ENCODE data around the gene SLC26A9.

Gene SLC26A9

DNA sequence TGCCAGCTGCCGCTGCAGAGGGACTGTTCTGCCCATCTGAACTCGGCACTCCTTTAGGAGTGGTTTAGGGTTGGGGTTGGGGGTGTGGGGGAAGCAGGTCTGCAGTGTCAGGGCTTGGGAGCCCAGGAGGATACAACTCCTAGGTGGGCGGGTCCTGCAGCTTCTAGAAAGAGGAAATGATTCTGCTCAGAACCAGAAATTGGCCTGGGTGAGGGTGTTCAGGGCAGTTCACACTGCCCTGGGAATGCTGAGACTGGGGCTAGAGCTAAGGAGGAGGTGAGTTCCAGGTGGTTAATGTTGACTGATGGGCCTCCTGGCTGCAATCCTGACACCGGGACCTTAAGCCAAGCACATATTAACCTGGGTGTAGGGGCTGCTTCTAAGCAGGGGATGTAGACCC, 4.8 kb upstream of the SLC26A9 start:
- no peak for DNase-seq

- no peak for DNase-seq
These were observed 3.8 kb upstream of the SLC26A9 start for GRCh38 chr1:205947024-205947423.

DNA sequence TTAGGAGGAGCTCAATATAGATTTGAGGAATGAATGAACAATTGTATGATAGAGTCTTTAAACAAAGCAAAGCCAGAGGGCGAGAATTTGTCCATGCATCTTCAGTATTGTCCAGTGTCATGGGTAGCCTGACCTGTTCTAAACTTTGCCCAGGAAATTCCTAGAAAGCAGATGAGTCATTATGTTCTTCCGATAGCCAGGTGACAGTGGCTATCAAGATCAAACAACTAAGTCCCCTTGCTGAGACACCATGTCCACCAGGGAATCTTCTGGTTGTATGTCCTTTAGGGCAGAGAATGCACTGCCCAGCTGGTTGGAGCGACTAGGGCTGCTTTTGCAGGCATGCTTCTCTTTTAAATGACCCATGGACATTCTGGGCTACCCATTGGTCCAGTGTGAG, 1.8 kb upstream of the SLC26A9 start:
- no peak for DNase-seq

DNA sequence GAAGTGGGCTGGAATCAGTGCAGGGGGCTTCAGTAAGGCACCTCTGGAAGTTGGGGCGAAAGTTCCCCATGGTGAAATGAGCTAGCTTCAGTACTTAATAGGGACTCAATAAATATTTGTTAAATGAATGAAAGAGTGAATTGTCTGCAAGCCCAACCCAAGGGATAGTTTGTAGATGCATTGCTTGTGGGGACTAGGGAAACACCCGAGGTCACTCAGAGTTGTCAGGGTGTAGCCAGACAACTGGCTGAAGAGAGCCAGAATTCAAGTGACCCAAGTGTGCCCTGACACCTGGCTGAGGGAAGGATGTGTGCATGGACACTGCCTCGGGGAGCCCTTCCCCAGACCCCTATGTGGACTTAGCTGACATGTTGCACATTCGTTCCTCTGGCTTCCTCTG, 1.3 kb upstream of the SLC26A9 start:
- no peak for DNase-seq

DNA sequence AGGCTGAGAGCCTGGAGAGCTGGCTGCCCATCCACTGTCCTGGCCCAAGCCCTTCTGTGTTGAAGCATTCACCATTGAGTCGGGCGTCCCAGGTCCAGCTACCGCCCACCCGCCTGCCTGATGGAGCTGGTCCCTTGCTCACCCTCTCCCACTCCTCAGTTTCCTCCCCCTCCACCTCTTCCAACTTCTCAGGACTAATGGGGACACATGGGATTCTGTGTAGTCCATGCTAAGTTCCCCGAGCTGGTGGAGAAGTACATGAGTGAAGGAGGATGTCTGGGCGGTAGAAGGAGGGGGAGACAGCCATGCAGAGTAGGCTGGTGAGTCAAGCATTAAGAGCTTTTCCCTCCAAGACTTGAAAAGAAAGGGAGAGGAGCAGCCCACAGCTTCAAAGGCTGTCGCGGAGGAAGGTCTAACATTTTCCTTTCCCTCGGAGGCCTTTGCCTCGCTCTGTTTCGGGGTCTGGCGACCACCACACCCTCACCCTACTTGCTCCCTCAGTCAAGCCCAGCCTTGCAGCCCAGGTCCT, 561 bp downstream of the SLC26A9 start:
- no peak for DNase-seq

DNA sequence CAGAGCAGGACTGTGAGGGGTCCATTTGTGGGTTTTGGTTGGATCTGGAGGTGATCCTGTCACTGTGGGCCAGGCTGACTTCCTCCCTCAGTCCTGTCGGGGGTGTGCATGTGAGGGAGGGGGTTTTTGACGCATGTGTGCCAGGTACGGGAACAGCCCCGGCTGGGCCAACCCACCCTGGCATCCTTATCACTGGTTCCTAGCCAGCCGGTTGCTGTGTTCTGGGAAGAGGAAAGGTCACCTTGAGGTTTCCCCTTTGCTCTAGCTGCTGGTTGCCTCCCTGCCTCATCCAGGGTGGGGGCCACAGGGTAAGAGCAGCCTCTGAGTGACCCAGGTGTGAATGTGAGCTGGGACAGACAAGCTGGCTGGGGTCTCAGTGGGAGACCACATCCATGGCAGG, 2.5 kb downstream of the SLC26A9 start:
- DNase-seq: no peak

GRCh38 chr1:205939690-205940330, 3.4 kb downstream of the SLC26A9 start:
- DNase-seq: no peak

GRCh38 chr1:205938682-205939081, 4.6 kb downstream of the SLC26A9 start:
- DNase-seq: no peak

DNA sequence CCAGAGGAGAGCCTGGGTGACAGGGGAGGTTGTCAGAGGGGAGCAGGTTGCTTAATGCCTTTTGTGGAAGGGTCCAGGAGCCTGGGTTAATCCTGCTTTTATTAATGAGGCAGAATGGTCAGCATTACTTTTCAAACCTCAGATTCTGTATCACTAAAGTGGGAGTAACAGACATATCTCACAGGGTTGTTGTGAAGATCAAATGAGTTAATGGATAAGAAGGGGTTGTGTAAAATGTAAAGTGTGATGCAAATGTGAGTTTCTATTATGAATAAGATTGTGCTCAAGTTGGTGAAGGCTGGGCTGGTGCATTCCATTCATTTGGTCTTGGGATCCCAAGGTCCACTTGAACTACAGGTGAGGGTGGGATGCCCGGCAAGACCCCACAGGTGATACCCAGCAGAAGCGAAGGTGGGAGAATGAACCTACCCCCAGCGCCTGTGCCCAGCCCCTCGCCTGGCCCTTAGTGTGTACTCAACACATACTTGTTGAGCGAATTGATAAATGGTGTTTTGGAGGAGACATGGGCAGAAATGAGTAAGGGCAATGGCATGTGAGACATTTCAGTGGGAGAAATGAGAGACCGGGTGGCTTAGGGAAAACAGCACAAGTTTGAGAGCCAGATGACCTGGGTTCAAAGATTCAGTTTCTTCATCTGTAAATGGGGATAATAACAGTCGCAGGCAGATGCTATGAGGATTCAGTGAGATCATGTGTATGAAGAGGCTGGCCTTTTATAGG, 6.2 kb downstream of the SLC26A9 start:
- no peak for DNase-seq

GRCh38 chr1:205936311-205936710, 6.9 kb downstream of the SLC26A9 start:
- DNase-seq: no peak

GRCh38 chr1:205935869-205936268, 7.4 kb downstream of the SLC26A9 start:
- no peak for DNase-seq

DNA sequence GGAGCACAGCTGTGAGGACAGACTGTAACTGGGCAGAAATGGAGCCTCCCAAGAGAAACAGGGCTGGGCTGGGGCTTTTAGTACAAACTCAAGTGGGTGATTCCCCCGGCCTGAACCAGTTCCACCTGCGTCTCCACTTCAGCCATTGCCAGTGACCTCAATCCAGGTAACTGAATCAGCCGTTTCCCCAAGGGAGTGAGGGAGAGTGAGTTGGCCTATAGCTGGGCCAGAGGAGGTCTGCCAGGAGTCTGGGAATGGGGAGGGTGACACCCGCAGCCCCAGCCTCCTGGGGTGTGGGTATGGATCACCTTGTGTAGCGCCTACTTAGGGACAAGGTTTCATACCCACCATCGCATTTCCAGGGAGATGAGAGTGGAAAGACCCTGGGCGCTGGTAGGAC, 8.5 kb downstream of the SLC26A9 start:
- DNase-seq: no peak

DNA sequence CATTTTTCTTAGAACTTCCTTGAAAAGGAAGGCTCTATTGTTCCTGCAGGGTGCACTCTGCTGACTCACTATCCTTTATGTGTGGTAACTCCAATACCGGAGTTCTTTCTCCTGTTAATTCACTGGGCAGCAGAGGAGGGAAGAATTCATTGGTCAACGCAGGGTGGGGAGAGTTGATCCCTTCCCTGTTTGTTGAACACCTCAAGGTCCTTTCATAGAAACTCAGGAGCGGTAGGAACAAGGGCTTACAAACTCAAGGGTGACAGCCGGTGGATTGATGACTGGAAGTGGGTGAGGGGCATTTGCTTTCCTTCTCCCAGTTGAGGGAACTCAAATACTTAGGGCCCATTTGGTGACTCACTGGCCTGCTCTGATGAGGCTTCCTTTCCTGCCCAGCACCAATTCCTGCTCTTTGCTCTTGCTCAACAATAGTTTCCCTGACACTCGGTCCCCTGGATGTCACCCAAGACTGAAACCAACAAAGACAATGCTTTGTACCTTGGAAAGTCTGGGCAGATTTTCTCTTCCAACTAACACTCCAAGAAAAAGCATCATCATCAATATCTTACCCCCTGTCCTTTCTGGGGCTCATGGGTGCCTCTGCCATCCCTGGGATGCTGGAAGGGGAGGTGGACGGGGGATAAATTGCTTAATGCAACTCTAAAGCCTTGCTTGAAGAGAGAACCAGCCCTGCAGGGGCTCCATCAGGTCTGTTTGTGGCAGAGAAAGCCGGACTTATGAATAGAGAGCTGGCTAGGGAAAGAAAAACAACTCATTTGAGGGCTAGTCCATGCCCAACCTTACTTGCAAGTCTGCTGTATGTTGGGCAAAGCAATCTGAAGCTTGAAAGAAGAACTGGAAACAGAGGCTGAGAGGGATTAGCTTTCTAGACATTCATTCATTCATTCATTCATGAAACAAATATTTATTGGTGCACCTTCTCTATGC, 9.3 kb downstream of the SLC26A9 start:
- no peak for DNase-seq

DNA sequence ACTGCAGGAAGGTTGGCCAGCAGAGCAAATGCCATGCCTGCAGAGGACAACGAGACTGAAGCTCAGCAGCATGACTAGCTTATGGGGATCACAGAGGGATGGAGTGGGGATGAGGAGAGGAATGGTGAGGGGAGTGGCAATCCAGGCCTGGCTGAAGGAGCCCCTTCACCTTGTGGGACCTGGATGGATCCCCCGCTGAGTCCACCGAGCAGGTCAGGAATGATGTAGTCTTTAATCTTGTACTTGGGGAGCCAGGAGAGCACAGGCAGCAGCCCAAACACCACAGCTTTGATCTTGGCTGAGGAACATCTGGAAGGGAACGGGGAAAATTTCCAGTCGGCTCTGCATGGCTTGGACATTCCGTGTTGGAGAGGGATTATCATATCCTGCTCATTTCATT, 10.5 kb downstream of the SLC26A9 start:
- no peak for DNase-seq

DNA sequence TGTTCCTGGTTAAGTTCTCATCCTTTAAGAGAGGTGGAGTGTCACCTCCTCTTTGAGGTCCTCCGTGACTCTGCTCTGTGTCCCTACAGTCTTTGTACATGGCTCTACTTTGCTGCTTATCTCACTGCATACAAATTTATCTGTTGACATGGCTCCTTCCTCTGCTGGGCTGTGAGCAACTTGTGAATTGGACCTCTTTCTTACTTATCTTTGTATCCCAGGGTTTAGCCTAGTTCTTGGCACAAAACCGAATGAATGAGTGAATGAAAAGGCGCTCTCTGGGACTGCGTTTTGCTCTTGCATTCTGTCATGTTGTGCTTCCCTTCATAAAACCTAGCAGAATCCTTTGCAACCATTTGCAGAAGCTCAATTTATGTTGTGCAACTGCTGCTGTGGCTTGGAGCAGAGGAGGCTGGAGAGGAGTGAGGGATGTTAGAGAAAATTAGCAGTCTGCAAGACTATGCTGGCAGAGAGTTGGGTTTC, 12.4 kb downstream of the SLC26A9 start:
- DNase-seq: no peak

GRCh38 chr1:205930195-205930577, 13.1 kb downstream of the SLC26A9 start:
- DNase-seq: no peak

DNA sequence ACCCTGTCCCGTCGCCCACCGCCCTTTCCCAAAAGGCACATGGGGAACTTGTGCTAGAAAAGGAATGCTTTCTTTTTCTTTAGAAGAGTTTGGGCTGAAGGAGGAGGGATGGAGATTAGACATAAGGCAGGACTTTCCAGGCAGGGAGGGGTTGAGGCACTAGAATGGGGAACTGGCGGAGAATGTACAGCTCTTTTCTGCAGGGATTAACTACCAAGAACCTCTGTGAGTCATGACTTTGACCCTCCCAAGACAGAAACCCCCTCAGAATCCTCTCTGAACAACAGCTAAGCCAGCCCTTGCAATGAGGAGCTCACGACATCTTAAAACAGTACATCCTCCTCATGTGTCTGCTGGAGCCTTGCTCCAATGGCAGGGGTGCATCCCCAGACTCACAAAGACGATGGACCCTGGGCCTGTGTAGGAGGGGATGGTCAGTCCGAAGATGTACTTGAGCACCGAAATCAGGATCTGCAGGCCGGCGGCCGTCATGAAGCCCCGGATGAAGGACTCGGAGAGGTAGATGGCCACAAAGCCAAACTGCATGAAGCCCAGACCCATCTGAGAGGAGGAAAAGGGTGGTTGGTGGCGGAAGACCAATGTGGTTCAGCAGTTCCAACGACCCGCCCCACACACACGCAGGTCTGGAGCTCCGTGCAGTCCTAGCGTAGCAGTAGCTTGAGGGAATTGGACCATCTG, 13.6 kb downstream of the SLC26A9 start:
- no peak for DNase-seq

DNA sequence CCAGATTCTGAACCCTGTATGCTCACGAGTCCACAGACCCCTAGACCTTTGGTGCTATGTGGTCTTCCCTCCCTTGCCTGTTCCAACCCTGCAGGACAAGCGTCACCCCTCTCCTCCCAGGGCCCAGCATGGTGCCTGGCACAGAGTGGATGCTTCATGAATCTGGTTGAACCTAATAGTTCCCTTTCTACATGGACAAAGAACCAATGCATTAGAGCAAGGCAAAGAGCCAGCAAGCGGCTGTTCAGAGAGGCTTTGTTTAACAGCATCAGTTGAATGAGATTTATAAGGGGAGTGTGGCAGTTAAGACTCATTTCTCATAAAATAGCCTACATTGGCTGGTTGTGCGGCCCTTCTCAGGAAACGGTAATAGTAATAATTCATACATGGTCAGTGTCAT, 14.9 kb downstream of the SLC26A9 start:
- DNase-seq: no peak

DNA sequence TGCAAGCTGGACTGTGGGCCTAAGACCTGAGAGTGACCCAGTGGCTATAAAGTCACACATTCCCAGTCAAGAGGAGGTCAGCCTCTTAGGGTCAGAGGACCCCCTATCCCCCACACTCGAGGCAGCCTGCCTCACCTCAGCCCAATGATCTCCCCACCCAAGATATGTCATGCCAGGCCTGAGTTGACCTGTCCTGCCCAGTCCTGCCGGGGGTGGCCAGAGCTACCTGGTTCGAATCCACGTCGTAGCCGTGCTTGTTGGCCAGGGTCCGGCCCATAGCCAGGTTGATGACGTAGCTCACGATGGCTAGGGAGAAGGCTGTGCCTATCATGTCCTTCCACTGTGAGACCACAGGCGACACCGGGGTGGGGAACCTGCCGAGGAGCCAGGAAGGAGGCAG, 15.6 kb downstream of the SLC26A9 start:
- no peak for DNase-seq

DNA sequence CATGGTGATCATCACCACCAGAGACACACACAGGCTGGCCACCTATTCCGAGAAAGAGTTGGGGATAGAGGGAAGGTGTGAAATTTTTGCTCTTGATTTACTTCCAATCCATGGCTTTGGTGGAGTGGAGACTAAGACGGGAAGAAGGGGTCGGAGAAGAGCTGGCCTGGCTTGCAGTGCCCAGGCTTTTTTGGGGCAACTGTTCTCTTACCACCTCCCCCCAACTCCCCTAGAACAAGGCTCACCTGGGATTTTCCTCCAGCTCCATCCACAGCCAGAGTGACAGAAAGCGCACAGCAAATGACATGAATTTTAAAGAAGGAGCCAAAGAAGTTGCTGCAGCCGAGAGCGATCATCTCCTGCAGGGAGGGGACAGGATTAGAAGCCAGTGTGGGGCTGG, 16.0 kb downstream of the SLC26A9 start:
- no peak for DNase-seq

DNA sequence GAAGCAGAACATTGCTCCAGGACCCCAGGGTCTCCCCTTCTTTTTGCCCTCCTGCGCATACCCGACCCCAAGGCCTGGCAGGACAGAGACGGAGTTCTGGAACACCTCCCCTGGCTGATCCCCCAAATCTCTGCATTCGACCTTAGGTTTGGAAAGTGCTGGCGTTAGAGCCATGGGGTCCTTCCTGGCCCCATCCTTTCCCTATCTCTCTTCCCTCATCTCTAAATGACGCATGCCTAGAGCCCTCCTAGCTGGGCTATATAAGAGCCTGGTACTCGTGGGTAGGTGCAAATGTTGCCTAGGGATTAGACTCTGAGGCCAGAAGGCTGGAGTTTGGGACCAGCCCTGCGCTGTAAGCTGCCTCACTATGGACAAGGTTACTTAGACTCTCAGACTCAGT, 16.6 kb downstream of the SLC26A9 start:
- DNase-seq: no peak

GRCh38 chr1:205926213-205926612, 17.0 kb downstream of the SLC26A9 start:
- DNase-seq: no peak

- no peak for DNase-seq
These were observed 17.5 kb downstream of the SLC26A9 start for GRCh38 chr1:205925736-205926135.

Measured in stimulated activated naive CD4-positive, alpha-beta T cell treated with Interleukin-2 at 50 U/mL for 16 hours (primary cell).